Transverse colon (tissue), 4 donors: ENCODE results near the gene HEG1. TPM values are rescaled to one million over a fixed set of nuclear protein-coding genes. Genes with fewer than 3 reads are reported as not detected.
A peak's percentile ranks its signal among the peaks of the same experiment; 100 is the strongest.

ENCODE experiments used
- DNase-seq: peaks from one replicate; pipeline ENCODE4 v3.0.0-alpha.2; 2019
- H3K27ac ChIP-seq, 4 donors: fragments of 200-600 bp; sonication (generic); 2 replicates each; pipeline ENCODE4 v1.5.1; 2016 to 2018; ENCODE audit warnings: inconsistent platforms in 4 of 4
- H3K27me3 ChIP-seq: fragments of 200-600 bp; sonication (generic); 2 replicates; pipeline ENCODE4 v1.5.1; 2017; ENCODE audit warnings: inconsistent platforms
- H3K36me3 ChIP-seq, 4 donors: fragments of 200-600 bp; sonication (generic); 2 replicates each; pipeline ENCODE4 v1.5.1; 2017 to 2019; ENCODE audit warnings: inconsistent platforms in 4 of 4
- H3K4me1 ChIP-seq, 4 donors: fragments of 200-600 bp; sonication (generic); 2 replicates each; pipeline ENCODE4 v1.5.1; 2017 to 2020; ENCODE audit warnings: inconsistent platforms in 4 of 4
- H3K4me3 ChIP-seq, 4 donors: fragments of 200-600 bp; sonication (generic); 1 replicate in 1 of 4; 2 replicates in 3 of 4; pipeline versions ENCODE4 v1.5.1 to v1.6.1; 2017 to 2019; ENCODE audit warnings: inconsistent platforms in 4 of 4
- H3K9me3 ChIP-seq, 2 donors: fragments of 200-600 bp; sonication (generic); 2 replicates each; pipeline ENCODE4 v1.5.1; 2017 to 2019; ENCODE audit warnings: inconsistent platforms in 2 of 2
- EP300 ChIP-seq: sonication (generic); formaldehyde crosslinking; IDR thresholded peaks from one replicate; pipeline ENCODE4 v1.6.1; 2017; ENCODE audit warnings: antibody characterized with exemption, low read depth
- POLR2A ChIP-seq: fragments of 450-650 bp; IDR thresholded peaks from one replicate; pipeline ENCODE4 v1.6.1; 2016; ENCODE audit warnings: antibody characterized with exemption, mild to moderate bottlenecking, moderate library complexity
- POLR2AphosphoS5 ChIP-seq, 3 donors: sonication (generic); formaldehyde crosslinking; IDR thresholded peaks; one replicate each; pipeline ENCODE4 v1.6.1; 2016; ENCODE audit warnings: antibody characterized with exemption in 3 of 3
- WGBS, 2 donors: methylation state at CpG; one replicate each; pipeline ENCODE4 v1.1.5; 2018; ENCODE audit warnings: low coverage in 1 of 2; 5-methylcytosine and 5-hydroxymethylcytosine counted together
- in situ Hi-C, 4 donors: fragments of 200-750 bp; cut with MboI; loops; one replicate each; pipeline versions ENCODE4 v1.15.0 to v1.15.1; 2017; ENCODE audit warnings: low sequenced_read_pairs in 3 of 4, low pct_ligation_motif_present in 1 of 4, low pct_unique_long_range_greater_than_20kb in 1 of 4
- intact Hi-C: fragments of 100-400 bp; cut with DNase I; formaldehyde crosslinking; loops from one replicate; pipeline ENCODE4 v1.15.1; 2023; ENCODE audit warnings: low total_unique reads
- total RNA-seq, 4 donors: library from RNA; depleted of rRNA; stranded (reverse); fragments of >200 nt; gene quantifications; one replicate each; pipeline ENCODE4 v1.1.0, GENCODE V29; 2016
- TF ChIP-seq, protein P1 (sequence below), 5 experiments: fragments of 200-600 bp in 3 of 5; fragments of 450-650 bp in 2 of 5; sonication (generic) in 3 of 5; IDR thresholded peaks; 1 replicate in 2 of 5; 2 replicates in 3 of 5; pipeline ENCODE4 v1.5.1; 2016 to 2017; ENCODE audit warnings: antibody characterized with exemption in 5 of 5, inconsistent platforms in 3 of 5, mild to moderate bottlenecking in 2 of 5, moderate library complexity in 1 of 5

HEG1 gene
- total RNA-seq, 4 donors from 2014 or later: 8.9 to 97.3 (median 10.6) TPM

DNA sequence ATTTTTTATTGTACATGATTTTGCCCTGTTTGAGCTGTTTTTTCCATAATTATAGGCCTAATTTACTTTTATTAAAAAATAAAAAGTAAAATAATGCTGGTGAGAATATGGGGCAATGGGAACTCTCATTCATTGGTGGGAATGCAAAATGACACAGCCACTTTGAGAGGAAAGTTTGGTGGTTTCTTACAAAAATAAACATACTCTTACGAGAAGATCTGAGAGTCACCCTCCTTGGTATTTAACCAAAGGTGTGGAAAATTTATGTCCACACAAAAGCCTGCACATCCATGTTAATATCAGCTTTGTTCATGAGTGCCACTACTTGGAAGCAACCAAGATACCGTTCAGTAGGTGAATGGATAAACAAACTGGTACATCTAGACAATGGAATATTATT is 131.1 kb downstream of the HEG1 start:
- Histone ChIP-seq H3K9me3 (no peaks in the 10 kb centered on the region), H3K27me3 (no peaks in the 10 kb centered on the region), H3K4me3 (no peak overlapping the region), H3K27ac (no peak overlapping the region), H3K4me1 (peaks cover 0 to 33% (median 6%) of the 10 kb centered on the region in 4 donors), H3K36me3 (peaks cover 0 to 17% (median 8%) of the 10 kb centered on the region in 4 donors)
- DNase-seq: no peak
- WGBS, 2 donors: 81 to 85% methylated on average over 2 of the region's 2 CpGs
- intact Hi-C loops: loop anchor here (10.0 kb wide), 1 partner anchor 510 kb away; no protein-coding TSS in a partner anchor
- in situ Hi-C loops: loop anchor here (10.0 to 25.0 kb wide), 5 partner anchors 60 to 513 kb away; no protein-coding TSS in a partner anchor
- no peak for TF ChIP-seq POLR2AphosphoS5 (IDR thresholded peaks at IDR 0.05)
- TF ChIP-seq, protein P1, sequence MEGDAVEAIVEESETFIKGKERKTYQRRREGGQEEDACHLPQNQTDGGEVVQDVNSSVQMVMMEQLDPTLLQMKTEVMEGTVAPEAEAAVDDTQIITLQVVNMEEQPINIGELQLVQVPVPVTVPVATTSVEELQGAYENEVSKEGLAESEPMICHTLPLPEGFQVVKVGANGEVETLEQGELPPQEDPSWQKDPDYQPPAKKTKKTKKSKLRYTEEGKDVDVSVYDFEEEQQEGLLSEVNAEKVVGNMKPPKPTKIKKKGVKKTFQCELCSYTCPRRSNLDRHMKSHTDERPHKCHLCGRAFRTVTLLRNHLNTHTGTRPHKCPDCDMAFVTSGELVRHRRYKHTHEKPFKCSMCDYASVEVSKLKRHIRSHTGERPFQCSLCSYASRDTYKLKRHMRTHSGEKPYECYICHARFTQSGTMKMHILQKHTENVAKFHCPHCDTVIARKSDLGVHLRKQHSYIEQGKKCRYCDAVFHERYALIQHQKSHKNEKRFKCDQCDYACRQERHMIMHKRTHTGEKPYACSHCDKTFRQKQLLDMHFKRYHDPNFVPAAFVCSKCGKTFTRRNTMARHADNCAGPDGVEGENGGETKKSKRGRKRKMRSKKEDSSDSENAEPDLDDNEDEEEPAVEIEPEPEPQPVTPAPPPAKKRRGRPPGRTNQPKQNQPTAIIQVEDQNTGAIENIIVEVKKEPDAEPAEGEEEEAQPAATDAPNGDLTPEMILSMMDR (IDR thresholded peaks at IDR 0.05): no peak
- TF ChIP-seq POLR2A: no peak
- no peak for TF ChIP-seq EP300

DNA sequence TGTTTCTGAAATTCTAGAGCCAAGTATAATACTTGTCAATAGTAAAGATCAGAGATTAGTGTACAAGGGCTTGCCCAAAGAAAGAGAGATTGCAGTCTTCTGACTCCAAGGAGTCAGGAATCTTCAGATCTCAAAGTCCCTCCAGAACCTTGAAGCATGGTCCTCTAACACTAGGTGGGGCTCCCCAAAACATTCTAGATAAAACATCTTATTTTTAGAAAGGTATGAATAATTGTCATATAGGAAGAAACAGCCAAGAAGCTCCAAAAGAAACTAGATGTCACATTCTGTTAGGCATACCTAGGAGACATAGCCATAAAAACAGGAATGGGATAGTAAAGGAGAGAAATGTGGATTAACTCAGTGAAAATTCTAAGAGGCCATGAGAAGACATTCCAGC is 132.0 kb downstream of the HEG1 start:
- Histone ChIP-seq H3K36me3 (peaks cover 0 to 17% (median 8%) of the 10 kb centered on the region in 4 donors), H3K4me3 (no peak overlapping the region), H3K9me3 (no peaks in the 10 kb centered on the region), H3K4me1 (peaks cover 0 to 24% (median 3%) of the 10 kb centered on the region in 4 donors), H3K27me3 (no peaks in the 10 kb centered on the region), H3K27ac (no peak overlapping the region)
- intact Hi-C loops (loop anchor here (10.0 kb wide), 1 partner anchor 511 kb away; no protein-coding TSS in a partner anchor), in situ Hi-C loops (loop anchor here (10.0 to 25.0 kb wide), 4 partner anchors 61 to 511 kb away; no protein-coding TSS in a partner anchor)
- TF ChIP-seq, protein P1 (IDR thresholded peaks at IDR 0.05): peak in 1 of 5 experiments; percentile 13
- no peak for TF ChIP-seq POLR2AphosphoS5 (IDR thresholded peaks at IDR 0.05)
- DNase-seq: no peak

DNA sequence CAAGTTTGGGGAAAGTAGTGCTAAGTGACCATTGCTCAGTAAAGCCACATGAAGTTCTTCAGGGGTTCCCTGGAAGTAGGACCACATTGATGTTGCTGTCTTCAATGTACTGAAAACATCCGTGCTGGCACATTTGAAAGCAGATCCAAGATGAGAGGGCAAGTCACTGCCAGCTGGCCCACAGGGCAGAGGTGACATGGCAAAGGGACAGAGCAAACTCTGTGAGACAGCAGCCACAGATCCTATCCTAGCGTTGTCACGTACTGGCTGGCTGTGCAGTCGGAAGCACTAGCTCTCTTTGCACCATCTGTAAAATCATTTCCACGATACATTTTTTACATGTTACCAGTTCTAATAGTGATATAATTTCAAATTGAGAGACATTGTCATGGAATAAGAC is 135.1 kb downstream of the HEG1 start:
- intact Hi-C loops (loop anchor here (10.0 kb wide), 1 partner anchor 514 kb away; no protein-coding TSS in a partner anchor), in situ Hi-C loops (loop anchor here (10.0 to 25.0 kb wide), 4 partner anchors 64 to 514 kb away; no protein-coding TSS in a partner anchor)
- H3K27me3 ChIP-seq: no peaks in the 10 kb centered on the region
- no peak for DNase-seq
- no peak overlapping the region for H3K27ac ChIP-seq
- peak in 1 of 3 donors; percentile 14 for TF ChIP-seq POLR2AphosphoS5 (IDR thresholded peaks at IDR 0.05)
- TF ChIP-seq, protein P1 (IDR thresholded peaks at IDR 0.05): no peak
- no peak overlapping the region for H3K4me3 ChIP-seq
- WGBS, 2 donors: 95 to 100% methylated on average over 4 to 5 of the region's 5 CpGs
- peaks cover 0 to 17% (median 6%) of the 10 kb centered on the region in 4 donors for H3K36me3 ChIP-seq
- no peaks in the 10 kb centered on the region for H3K4me1 ChIP-seq
- H3K9me3 ChIP-seq: no peaks in the 10 kb centered on the region

DNA sequence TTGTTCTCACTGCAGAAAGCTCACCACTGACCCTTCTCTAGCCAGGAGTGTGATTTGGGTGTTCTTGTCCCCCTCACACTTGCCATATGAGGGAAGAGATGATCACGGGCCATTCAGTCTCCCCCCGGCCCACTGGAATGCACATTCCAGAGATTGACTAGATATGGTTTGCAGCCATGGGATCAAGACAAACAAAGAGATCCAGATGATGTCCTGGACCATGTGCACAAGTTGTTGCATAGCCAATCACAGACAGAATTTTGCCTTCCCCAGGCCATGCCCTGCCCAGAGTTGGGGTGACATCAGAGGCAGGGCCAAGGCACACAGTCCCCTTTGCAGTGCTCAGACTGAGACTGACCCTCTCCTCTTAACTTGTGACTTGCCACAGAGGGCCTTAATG is 136.0 kb downstream of the HEG1 start:
- intact Hi-C loops (loop anchor here (10.0 kb wide), 1 partner anchor 515 kb away; no protein-coding TSS in a partner anchor), in situ Hi-C loops (loop anchor here (10.0 to 25.0 kb wide), 4 partner anchors 65 to 515 kb away; no protein-coding TSS in a partner anchor)
- Histone ChIP-seq H3K27me3 (no peaks in the 10 kb centered on the region), H3K9me3 (no peaks in the 10 kb centered on the region), H3K36me3 (peaks cover 0 to 19% (median 9%) of the 10 kb centered on the region in 4 donors), H3K4me1 (no peaks in the 10 kb centered on the region), H3K27ac (no peak overlapping the region), H3K4me3 (no peak overlapping the region)
- DNase-seq: no peak
- WGBS, 2 donors: 79% methylated on average over 2 of the region's 2 CpGs; no CpG with 5 or more reads in 1 of the 2 donors
- peak in 1 of 3 donors; percentile 24 for TF ChIP-seq POLR2AphosphoS5 (IDR thresholded peaks at IDR 0.05)
- TF ChIP-seq POLR2A: no peak
